Astrocyte of the cerebellum (primary cell): Measurements from ENCODE around the gene GSE1.

Experiments
- DNase-seq: peaks from one replicate; pipeline ENCODE4 v3.0.0-alpha.2; 2011; ENCODE audit warnings: low read depth
- H3K4me3 ChIP-seq: 2 replicates; pipeline ENCODE4 v1.5.1; 2011; ENCODE audit warnings: mild to moderate bottlenecking, low read depth, low read length, moderate library complexity
- CTCF ChIP-seq: IDR thresholded peaks from 2 replicates; pipeline ENCODE4 v1.5.1; 2012; ENCODE audit warnings: low read length, low read depth, moderate library complexity, mild to moderate bottlenecking; ENCODE audit errors: missing control alignments
- in situ Hi-C: cut with HindIII; loops from 2 replicates; pipeline ENCODE4 v1.10.0; 2017; ENCODE audit warnings: low sequenced_read_pairs

GSE1 gene

GRCh38 chr16:85650844-85651628 is 37.9 kb downstream of the GSE1 start:
- no peak for TF ChIP-seq CTCF
- DNase-seq: no peak
- in situ Hi-C loops: no loop called here
- no peak overlapping the region for H3K4me3 ChIP-seq

- no peak overlapping the region for H3K4me3 ChIP-seq
- TF ChIP-seq CTCF: no peak
- no peak for DNase-seq
- in situ Hi-C loops: no loop called here
Measured at GRCh38 chr16:85651629-85652430, 38.7 kb downstream of the GSE1 start.

- H3K4me3 ChIP-seq: no peak overlapping the region
- no peak for TF ChIP-seq CTCF
- in situ Hi-C loops: no loop called here
- DNase-seq: no peak
Measured at GRCh38 chr16:85652431-85653221, 39.5 kb downstream of the GSE1 start.

GRCh38 chr16:85653290-85653891 is 40.3 kb downstream of the GSE1 start:
- no peak for DNase-seq
- no peak overlapping the region for H3K4me3 ChIP-seq
- no peak for TF ChIP-seq CTCF
- in situ Hi-C loops: no loop called here

GRCh38 chr16:85654251-85655095 is 41.4 kb downstream of the GSE1 start:
- no peak for TF ChIP-seq CTCF
- no peak for DNase-seq
- in situ Hi-C loops: no loop called here
- no peak overlapping the region for H3K4me3 ChIP-seq
